ENCODE results near the gene RPL11. TPM values are rescaled to one million over a fixed set of nuclear protein-coding genes. Genes with fewer than 3 reads are reported as not detected.

The RPL11 gene
- total and polyA plus RNA-seq, 2 experiments from 2014 or later, result 1,126 to 1,484 TPM

DNA sequence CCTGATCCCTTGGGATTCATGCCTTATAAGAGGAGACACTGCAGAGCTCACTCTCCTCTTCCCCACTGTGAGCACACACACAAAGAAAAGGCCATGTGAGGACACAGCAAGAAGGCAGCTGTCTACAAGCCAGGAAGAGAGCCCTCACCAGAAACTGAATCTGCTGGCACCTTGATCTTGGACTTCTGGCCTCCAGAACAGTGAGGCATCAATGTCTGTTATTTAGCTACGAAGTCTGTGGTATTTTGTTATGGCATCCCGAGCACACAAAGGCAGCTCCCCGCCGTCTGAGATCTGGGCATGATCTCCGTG is 47.1 kb upstream of the RPL11 start (continued):
- TF ChIP-seq, protein P1, sequence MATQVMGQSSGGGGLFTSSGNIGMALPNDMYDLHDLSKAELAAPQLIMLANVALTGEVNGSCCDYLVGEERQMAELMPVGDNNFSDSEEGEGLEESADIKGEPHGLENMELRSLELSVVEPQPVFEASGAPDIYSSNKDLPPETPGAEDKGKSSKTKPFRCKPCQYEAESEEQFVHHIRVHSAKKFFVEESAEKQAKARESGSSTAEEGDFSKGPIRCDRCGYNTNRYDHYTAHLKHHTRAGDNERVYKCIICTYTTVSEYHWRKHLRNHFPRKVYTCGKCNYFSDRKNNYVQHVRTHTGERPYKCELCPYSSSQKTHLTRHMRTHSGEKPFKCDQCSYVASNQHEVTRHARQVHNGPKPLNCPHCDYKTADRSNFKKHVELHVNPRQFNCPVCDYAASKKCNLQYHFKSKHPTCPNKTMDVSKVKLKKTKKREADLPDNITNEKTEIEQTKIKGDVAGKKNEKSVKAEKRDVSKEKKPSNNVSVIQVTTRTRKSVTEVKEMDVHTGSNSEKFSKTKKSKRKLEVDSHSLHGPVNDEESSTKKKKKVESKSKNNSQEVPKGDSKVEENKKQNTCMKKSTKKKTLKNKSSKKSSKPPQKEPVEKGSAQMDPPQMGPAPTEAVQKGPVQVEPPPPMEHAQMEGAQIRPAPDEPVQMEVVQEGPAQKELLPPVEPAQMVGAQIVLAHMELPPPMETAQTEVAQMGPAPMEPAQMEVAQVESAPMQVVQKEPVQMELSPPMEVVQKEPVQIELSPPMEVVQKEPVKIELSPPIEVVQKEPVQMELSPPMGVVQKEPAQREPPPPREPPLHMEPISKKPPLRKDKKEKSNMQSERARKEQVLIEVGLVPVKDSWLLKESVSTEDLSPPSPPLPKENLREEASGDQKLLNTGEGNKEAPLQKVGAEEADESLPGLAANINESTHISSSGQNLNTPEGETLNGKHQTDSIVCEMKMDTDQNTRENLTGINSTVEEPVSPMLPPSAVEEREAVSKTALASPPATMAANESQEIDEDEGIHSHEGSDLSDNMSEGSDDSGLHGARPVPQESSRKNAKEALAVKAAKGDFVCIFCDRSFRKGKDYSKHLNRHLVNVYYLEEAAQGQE (IDR thresholded peaks at IDR 0.05; ENCODE audit: unreplicated experiment), result no peak
- TF ChIP-seq ZNF114 (CRISPR knock-in tag; IDR thresholded peaks at IDR 0.05), result no peak

DNA sequence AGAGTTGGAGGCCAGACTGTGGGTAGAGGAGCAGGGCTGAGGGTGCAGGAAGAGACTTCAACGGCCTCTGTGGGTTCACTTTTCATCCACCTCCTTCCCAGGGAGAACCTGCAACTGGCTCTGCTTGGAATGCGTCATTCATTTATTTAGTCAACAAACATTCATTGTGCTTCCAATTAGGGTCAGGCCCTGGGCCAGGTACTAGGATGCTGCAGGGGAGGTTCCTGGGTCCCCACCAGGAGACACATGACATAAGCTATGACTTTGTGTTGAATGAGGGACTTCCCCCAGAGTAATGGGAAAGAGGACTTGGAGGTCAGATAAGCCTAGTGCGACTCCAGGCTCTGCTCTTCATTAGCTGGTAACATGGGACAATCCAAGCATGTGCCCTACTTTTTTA is 46.3 kb upstream of the RPL11 start:
- Mint-ChIP-seq H3K36me3 (ENCODE audit: low read depth) (no peaks in the 10 kb centered on the region), H3K27me3 (ENCODE audit: insufficient read depth, low read depth, poor library complexity) (peaks cover 5% of the 10 kb centered on the region), H3K4me1 (peaks cover 10% of the 10 kb centered on the region; the same call in 1 of the 3 replicates), H3K4me3 (no peak overlapping the region), H3K9me3 (no peaks in the 10 kb centered on the region), H3K27ac (no peak overlapping the region)
- no peaks in the 10 kb centered on the region for H3K27me3 ChIP-seq (ENCODE audit: insufficient read depth)
- H3K36me3 ChIP-seq (ENCODE audit: insufficient read depth), result no peaks in the 10 kb centered on the region
- H3K4me1 ChIP-seq (ENCODE audit: insufficient read depth), result no peaks in the 10 kb centered on the region
- ATAC-seq (no peak), DNase-seq (ENCODE audit: low spot score) (no peak)
- H3K4me2 ChIP-seq, result no peak overlapping the region
- H4K20me1 ChIP-seq (replicated peaks; ENCODE audit: insufficient read depth), result no peaks in the 10 kb centered on the region
- no peak overlapping the region for H3K4me3 ChIP-seq
- H3F3A ChIP-seq (replicated peaks; ENCODE audit: low read depth), result no peaks in the 10 kb centered on the region
- no peak overlapping the region for H2AFZ ChIP-seq
- no peak overlapping the region for H3K27ac ChIP-seq (ENCODE audit: low read depth)
- H3K9me2 ChIP-seq (ENCODE audit: insufficient read depth), result 0 out of 2 replicates have a peak, but pooled peaks cover 3% of the 10 kb centered on the region
- H3K79me2 ChIP-seq (replicated peaks; ENCODE audit: insufficient read depth), result no peaks in the 10 kb centered on the region
- TF ChIP-seq CREB1 (CRISPR knock-in tag; IDR thresholded peaks at IDR 0.05; ENCODE audit: low read depth) (no peak), ZNF114 (CRISPR knock-in tag; IDR thresholded peaks at IDR 0.05) (no peak), POLR2AphosphoS5 (IDR thresholded peaks at IDR 0.05; ENCODE audit: low read depth) (no peak), EZH2 (IDR thresholded peaks at IDR 0.05; ENCODE audit: low read depth, unreplicated experiment) (no peak), STAT1 (IDR thresholded peaks at IDR 0.05; ENCODE audit: unreplicated experiment) (no peak), NANOG (IDR thresholded peaks at IDR 0.05; ENCODE audit: borderline replicate concordance) (no peak), ZNF331 (CRISPR knock-in tag; IDR thresholded peaks at IDR 0.05; ENCODE audit: low read depth) (no peak), JUNB (IDR thresholded peaks at IDR 0.05; ENCODE audit: unreplicated experiment) (no peak)
- TF ChIP-seq, protein P2, sequence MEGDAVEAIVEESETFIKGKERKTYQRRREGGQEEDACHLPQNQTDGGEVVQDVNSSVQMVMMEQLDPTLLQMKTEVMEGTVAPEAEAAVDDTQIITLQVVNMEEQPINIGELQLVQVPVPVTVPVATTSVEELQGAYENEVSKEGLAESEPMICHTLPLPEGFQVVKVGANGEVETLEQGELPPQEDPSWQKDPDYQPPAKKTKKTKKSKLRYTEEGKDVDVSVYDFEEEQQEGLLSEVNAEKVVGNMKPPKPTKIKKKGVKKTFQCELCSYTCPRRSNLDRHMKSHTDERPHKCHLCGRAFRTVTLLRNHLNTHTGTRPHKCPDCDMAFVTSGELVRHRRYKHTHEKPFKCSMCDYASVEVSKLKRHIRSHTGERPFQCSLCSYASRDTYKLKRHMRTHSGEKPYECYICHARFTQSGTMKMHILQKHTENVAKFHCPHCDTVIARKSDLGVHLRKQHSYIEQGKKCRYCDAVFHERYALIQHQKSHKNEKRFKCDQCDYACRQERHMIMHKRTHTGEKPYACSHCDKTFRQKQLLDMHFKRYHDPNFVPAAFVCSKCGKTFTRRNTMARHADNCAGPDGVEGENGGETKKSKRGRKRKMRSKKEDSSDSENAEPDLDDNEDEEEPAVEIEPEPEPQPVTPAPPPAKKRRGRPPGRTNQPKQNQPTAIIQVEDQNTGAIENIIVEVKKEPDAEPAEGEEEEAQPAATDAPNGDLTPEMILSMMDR (conservative IDR thresholded peaks at IDR 0.05; ENCODE audit: low read depth in 2 of 2), result no peak
- TF ChIP-seq, protein P3, sequence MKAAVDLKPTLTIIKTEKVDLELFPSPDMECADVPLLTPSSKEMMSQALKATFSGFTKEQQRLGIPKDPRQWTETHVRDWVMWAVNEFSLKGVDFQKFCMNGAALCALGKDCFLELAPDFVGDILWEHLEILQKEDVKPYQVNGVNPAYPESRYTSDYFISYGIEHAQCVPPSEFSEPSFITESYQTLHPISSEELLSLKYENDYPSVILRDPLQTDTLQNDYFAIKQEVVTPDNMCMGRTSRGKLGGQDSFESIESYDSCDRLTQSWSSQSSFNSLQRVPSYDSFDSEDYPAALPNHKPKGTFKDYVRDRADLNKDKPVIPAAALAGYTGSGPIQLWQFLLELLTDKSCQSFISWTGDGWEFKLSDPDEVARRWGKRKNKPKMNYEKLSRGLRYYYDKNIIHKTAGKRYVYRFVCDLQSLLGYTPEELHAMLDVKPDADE (IDR thresholded peaks at IDR 0.05), result no peak
- TF ChIP-seq, protein P4, sequence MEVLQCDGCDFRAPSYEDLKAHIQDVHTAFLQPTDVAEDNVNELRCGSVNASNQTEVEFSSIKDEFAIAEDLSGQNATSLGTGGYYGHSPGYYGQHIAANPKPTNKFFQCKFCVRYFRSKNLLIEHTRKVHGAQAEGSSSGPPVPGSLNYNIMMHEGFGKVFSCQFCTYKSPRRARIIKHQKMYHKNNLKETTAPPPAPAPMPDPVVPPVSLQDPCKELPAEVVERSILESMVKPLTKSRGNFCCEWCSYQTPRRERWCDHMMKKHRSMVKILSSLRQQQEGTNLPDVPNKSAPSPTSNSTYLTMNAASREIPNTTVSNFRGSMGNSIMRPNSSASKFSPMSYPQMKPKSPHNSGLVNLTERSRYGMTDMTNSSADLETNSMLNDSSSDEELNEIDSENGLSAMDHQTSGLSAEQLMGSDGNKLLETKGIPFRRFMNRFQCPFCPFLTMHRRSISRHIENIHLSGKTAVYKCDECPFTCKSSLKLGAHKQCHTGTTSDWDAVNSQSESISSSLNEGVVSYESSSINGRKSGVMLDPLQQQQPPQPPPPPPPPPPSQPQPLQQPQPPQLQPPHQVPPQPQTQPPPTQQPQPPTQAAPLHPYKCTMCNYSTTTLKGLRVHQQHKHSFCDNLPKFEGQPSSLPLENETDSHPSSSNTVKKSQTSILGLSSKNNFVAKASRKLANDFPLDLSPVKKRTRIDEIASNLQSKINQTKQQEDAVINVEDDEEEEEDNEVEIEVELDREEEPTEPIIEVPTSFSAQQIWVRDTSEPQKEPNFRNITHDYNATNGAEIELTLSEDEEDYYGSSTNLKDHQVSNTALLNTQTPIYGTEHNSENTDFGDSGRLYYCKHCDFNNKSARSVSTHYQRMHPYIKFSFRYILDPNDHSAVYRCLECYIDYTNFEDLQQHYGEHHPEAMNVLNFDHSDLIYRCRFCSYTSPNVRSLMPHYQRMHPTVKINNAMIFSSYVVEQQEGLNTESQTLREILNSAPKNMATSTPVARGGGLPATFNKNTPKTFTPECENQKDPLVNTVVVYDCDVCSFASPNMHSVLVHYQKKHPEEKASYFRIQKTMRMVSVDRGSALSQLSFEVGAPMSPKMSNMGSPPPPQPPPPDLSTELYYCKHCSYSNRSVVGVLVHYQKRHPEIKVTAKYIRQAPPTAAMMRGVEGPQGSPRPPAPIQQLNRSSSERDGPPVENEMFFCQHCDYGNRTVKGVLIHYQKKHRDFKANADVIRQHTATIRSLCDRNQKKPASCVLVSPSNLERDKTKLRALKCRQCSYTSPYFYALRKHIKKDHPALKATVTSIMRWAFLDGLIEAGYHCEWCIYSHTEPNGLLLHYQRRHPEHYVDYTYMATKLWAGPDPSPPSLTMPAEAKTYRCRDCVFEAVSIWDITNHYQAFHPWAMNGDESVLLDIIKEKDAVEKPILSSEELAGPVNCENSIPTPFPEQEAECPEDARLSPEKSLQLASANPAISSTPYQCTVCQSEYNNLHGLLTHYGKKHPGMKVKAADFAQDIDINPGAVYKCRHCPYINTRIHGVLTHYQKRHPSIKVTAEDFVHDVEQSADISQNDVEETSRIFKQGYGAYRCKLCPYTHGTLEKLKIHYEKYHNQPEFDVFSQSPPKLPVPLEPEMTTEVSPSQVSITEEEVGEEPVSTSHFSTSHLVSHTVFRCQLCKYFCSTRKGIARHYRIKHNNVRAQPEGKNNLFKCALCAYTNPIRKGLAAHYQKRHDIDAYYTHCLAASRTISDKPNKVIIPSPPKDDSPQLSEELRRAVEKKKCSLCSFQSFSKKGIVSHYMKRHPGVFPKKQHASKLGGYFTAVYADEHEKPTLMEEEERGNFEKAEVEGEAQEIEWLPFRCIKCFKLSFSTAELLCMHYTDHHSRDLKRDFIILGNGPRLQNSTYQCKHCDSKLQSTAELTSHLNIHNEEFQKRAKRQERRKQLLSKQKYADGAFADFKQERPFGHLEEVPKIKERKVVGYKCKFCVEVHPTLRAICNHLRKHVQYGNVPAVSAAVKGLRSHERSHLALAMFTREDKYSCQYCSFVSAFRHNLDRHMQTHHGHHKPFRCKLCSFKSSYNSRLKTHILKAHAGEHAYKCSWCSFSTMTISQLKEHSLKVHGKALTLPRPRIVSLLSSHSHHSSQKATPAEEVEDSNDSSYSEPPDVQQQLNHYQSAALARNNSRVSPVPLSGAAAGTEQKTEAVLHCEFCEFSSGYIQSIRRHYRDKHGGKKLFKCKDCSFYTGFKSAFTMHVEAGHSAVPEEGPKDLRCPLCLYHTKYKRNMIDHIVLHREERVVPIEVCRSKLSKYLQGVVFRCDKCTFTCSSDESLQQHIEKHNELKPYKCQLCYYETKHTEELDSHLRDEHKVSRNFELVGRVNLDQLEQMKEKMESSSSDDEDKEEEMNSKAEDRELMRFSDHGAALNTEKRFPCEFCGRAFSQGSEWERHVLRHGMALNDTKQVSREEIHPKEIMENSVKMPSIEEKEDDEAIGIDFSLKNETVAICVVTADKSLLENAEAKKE (CRISPR knock-in tag; IDR thresholded peaks at IDR 0.05), result no peak
